ENCODE data around the gene HSPB7.
A peak's percentile ranks its signal among the peaks of the same experiment; 100 is the strongest.

The HSPB7 gene

DNA sequence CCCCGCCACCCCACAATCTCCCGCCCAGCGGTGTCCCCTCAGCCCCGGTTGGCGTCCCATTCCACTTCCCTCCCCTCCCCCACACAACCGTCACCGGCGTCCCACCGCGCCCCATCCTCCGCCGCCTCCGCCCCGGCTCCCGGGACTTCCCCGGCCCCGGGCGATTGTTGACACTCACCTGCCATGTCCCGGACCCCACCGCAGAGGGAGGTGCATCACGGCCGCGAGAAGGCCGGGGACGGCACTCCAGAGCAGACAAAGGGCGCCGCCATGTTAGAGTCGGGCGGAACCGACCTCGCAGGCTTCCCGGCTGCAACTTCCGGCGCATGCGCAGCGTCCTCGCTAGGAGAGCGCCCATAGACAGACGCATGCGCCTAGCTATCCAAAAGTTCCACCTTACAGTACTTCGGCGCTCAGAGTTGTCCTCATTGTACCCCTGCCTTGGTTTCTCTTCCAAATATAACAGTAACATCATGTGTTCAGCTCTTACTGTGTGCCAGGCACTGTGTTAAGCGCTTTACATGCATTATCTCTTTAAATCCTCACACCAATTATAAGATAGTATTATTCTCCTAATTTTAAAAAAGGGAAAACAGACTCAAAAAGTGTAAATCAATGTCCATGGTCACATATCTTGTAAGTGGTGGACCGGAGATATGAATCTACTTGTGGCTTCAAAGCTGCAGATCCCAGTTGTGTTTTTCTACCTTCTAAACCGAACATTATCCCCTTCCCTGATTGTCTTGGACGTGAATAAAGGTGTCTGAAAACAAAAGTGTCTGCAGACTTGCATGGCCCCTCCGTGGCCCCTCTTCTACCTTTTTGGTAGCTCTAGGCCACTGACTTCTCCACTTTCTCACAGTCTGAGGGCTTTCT, 41.8 kb downstream of the HSPB7 start, which contains the start of gene ZBTB17:
Gene ZBTB17 (minus strand): TSS at position 297 of the 876 bp plus-strand sequence. CDS start 27,606 bp downstream, outside the sequence.
- DNase-seq (ENCODE audit: low read depth in 2 of 2): peak; percentile 88 to 91

DNA sequence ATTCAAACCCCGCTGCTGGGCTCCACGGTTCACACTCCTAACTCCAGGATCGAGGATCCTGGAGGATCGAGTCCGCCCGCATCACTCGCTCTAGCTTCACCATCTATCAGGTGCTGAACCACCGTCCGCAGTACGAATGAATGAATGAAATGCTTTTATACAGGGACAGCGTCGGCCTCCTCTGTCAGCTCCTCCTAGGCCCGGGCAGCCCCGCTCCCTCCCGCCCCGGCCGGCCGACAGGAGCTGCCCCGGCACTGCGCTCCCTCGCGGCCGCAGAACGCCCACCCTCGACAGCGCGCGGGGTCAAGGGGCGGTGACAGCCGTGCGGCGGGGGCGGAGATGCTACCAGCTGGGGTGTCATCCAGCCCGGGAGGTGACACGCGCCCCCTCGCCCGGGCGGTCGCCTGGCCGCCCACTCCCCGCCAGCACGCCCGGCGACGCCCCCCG, 42.5 kb downstream of the HSPB7 start:
- DNase-seq (ENCODE audit: low read depth in 2 of 2): peak; percentile 65 to 70

DNA sequence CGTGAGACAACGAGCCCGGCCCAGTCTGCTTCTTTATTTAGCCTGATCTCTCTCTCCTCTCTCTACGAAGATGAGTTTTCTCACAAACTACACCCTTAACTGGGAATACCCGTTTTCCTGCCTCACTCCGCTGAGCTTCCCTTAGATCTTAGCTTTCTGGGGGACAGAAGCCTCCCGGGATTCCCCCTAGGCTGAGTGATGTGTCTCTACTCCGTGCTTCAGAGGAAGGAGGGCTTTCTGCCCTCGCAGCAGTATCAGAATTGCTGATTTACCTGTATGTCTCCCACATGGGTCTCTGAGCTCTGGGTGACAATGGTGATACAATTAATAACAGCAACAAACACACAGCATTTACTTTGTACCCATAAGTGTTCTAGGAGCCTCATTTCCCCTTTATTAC, 43.0 kb downstream of the HSPB7 start:
- no peak for DNase-seq (ENCODE audit: low read depth in 2 of 2)

DNA sequence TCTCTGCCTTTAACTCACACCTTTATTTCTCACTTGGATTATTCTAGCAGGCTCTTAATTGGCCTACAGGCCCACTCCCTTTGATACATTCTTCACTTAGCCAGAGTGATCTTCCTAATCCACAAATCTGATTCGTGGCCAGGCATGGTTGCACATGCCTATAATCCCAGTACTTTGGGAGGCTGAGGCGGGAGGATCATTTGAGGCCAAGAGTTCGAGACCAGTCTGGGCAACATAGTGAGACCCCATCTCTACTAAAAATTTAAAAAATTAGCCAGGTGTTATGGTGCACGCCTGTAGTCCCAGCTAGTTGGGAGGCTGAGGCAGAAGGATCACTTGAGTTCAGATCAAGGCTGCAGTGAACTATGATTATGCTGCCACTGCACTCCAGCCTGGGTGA, 44.1 kb downstream of the HSPB7 start:
- DNase-seq (ENCODE audit: low read depth in 2 of 2): no peak

DNA sequence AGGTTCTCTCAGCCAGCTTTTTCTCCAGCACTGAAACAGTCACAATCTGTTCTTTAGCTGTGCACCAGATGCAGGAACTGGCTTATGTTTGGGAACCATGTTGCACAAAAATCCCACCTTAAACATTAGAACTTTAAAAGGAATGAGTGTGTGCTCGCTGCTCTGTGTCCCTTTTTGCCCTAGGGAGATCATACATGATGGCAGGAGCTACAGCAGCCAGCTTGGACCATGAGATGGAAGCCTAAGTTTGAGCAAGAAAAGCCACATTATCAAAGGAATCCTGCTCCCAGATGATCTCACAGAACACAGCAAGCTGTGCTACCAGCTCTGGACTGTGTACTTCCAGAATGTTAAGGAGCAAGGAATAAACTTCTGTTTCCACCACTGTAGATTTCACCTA, 45.4 kb downstream of the HSPB7 start:
- no peak for DNase-seq (ENCODE audit: low read depth in 2 of 2)

DNA sequence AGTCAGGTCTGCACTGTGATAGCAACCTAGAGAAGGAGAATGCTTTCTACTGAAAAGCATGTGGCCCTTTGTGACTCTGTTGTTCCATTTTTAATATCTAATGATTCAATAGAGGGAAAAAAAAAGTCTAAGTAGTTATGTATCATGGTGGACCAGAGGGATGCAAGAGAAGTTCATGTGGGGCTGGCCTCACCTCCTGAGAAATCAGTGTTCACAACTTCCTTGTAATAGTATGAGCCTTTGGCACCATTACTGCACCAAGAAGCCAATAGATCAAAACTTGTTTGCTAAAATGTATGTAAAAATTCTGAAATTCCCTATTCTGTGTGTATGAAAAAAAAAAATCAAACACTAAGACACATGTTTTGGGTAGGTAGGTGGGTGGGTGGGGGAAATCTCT, 46.9 kb downstream of the HSPB7 start:
- DNase-seq (ENCODE audit: low read depth in 2 of 2): no peak

DNA sequence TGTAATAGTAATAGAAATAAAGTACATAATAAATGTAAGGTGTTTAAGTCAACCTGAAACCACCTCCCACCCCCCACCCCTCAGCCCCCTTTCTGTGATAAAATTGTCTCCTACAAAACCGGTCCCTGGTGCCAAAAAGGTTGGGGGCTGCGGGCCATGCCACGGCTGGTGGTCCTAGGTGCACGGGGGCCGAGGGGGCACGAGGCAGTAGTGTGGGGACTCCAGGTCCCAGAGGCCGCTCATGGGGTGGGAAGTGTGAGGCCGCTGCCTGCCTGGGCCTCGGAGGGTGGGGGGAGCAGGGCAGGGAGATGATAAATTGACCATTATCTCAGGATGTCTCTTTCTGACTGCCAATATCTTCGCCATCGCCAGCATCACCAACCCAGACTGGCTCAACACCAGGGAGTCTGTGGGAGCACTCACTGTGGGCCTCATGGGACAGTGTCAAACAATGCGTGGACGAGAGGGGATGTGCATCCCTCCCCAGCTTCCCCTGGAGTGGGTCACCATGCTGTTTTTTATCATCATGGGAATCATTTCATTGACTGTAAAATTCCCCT, 48.4 kb downstream of the HSPB7 start:
- no peak for DNase-seq (ENCODE audit: low read depth in 2 of 2)

DNA sequence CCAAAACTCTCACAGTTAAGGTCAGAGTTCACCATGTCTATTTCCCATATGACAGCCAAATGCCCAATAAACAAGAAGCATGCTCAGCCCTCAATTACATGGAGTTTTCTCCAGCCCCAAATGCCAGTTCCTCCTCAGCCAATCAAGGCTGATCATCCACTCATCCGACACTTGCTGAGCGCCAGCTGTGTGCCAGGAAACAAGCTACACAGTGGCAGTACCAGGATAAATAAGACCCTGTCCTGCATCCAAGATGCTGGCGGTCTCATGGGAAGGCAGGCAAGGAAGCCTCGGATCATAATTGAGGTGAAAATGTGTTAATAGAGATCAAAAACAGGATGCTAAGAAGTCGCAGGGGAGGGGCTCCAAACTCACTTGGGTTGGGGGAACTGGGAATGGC, 49.7 kb downstream of the HSPB7 start:
- DNase-seq (ENCODE audit: low read depth in 2 of 2): no peak

DNA sequence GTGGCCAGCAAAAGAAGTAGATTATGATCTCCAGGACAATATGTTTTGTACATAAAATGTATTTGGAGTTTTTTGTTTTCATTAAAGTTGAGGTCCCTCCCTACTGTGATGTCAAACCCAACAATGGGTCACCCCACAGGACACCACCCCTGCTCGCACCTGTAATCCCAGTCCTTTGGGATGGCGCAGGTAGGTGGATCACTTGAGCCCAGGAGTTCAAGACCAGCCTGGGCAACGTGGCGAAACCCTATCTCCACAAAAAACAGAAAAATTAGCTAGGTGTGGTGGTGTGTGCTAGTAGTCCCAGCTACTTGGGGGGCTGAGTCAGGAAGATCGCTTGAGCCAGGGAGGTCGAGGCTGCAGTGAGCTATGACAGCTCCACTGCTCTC, 50.9 kb downstream of the HSPB7 start:
- DNase-seq (ENCODE audit: low read depth in 2 of 2): no peak

DNA sequence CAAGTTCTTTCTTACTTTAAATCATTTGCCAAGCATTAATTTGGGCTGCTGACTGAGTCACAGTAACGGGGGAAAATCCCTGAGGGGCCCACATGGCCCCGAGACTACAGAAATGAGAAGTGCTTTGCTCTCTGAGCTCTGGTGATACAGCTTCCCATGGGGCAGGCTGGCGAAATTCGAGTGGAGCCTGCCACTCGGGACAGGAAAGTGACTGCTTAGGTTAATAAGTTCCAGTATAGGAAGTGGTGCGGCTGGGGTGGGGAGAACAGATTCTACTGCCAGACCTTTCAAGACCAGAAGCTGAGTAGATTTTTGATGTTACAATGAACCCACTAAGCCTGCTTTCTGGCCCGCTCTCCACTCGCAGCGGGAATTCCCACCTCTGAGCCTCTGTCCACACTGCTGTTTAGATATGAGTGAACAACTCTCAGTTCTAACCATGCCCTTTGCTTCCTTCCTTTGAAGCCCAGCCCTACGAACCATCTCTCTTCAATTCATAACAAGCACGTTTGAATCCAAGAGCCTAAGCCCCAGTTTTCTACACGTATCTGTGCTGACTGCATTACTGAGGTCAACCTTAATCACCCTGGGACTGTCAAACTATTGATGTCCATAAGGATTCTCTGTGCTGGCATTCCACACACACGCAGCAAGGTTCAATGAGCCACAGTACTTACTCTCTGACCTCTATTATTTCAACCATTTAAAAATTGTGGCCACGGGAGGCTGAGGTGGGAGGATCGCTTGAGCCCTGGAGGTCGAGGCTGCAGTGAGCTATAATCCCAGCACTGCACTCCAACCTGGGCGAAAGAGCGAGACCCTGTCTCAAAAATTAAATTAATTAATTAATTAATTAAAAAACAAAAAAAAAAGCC, 51.5 kb downstream of the HSPB7 start:
- DNase-seq (ENCODE audit: low read depth in 2 of 2): peak; percentile 76 to 77

DNA sequence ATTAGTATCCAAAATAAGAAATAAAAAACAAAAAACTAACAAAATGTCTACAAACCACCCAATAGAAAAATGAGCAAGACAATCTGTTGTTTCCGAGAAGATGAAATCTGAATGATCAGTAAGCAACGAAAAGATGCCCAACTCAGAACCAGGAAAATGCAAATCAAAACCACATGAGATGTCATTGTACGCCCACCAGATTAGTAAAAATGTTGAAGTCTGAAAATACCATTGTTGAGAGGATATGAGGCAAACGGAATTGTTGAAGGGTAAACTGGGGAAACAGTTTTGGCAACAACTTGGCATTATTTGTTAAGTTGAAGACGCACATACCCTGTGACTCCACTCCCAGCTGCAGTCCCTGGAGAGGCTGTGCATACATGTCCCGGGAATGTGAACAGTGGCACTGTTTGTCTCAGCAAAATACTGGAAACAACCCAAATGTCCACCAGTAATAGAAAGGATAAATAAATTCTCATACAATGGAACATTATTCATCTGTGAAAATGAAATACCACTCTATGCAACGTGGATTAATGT, 52.5 kb downstream of the HSPB7 start:
- no peak for DNase-seq (ENCODE audit: low read depth in 2 of 2)
